ENCODE results near the gene CD74. TPM values are rescaled to one million over a fixed set of nuclear protein-coding genes. Genes with fewer than 3 reads are reported as not detected.

Gene CD74
- total and polyA plus RNA-seq, 4 donors, result 176 to 327 (median 257) TPM

GRCh38 chr5:150402901-150403342 is 9.8 kb downstream of the CD74 start (continued):
- TF ChIP-seq EGR1 (IDR thresholded peaks at IDR 0.05; ENCODE audit: low read depth in 2 of 2), result no peak

- no peak for TF ChIP-seq HNF4A (conservative IDR thresholded peaks at IDR 0.05)
- TF ChIP-seq GABPA (IDR thresholded peaks at IDR 0.05 in 1 of 2, conservative IDR thresholded peaks at IDR 0.05 in 1 of 2), result no peak
- TF ChIP-seq SP1 (IDR thresholded peaks at IDR 0.05), result no peak
- no peak for TF ChIP-seq NR2F2 (IDR thresholded peaks at IDR 0.05)
- no peak for TF ChIP-seq MAX (IDR thresholded peaks at IDR 0.05)
- no peak for TF ChIP-seq RXRA (IDR thresholded peaks at IDR 0.05)
- TF ChIP-seq RAD21 (IDR thresholded peaks at IDR 0.05), result no peak
- TF ChIP-seq HNF4G (IDR thresholded peaks at IDR 0.05), result no peak
- no peak for TF ChIP-seq YY1 (IDR thresholded peaks at IDR 0.05)
- Histone ChIP-seq H3K4me3 (ENCODE audit: low read depth in 1 of 3, low read length in 3 of 3) (no peak overlapping the region), H3K9ac (ENCODE audit: low read depth in 1 of 2, low read length in 2 of 2) (no peak overlapping the region), H3K9me3 (ENCODE audit: control insufficient read depth in 4 of 4, low read length in 3 of 4) (no peaks in the 10 kb centered on the region), H3K27ac (ENCODE audit: low read depth in 1 of 2, low read length in 2 of 2) (no peak overlapping the region), H3K4me1 (ENCODE audit: control insufficient read depth in 4 of 4, insufficient read depth in 4 of 4, low read length in 3 of 4) (peaks cover 0 to 2% (median 0%) of the 10 kb centered on the region in 4 donors), H3K36me3 (ENCODE audit: control insufficient read depth in 4 of 4, insufficient read depth in 3 of 4, low read depth in 1 of 4, low read length in 3 of 4) (peaks cover 0 to 37% (median 22%) of the 10 kb centered on the region in 4 donors), H3K27me3 (ENCODE audit: control insufficient read depth in 4 of 4, insufficient read depth in 4 of 4, low read length in 3 of 4) (no peaks in the 10 kb centered on the region)
- no peak for DNase-seq (ENCODE audit: low spot score)
- 89% methylated on average over 4 of the region's 4 CpGs for WGBS
Measured at GRCh38 chr5:150402229-150402773, 10.4 kb downstream of the CD74 start.

GRCh38 chr5:150401376-150402228 is 11.1 kb downstream of the CD74 start:
- no peak for TF ChIP-seq GABPA (IDR thresholded peaks at IDR 0.05 in 1 of 2, conservative IDR thresholded peaks at IDR 0.05 in 1 of 2)
- no peak for TF ChIP-seq FOXA1 (IDR thresholded peaks at IDR 0.05)
- TF ChIP-seq FOXA2 (IDR thresholded peaks at IDR 0.05), result no peak
- no peak for TF ChIP-seq TAF1 (conservative IDR thresholded peaks at IDR 0.05)
- no peak for TF ChIP-seq RXRA (IDR thresholded peaks at IDR 0.05)
- TF ChIP-seq REST (IDR thresholded peaks at IDR 0.05), result no peak
- no peak for TF ChIP-seq JUND (IDR thresholded peaks at IDR 0.05)
- TF ChIP-seq CTCF (IDR thresholded peaks at IDR 0.05; ENCODE audit: low read depth, low read length, missing input control), result no peak
- TF ChIP-seq ATF3 (IDR thresholded peaks at IDR 0.05), result no peak
- no peak for TF ChIP-seq NR2F2 (IDR thresholded peaks at IDR 0.05)
- TF ChIP-seq HNF4A (conservative IDR thresholded peaks at IDR 0.05), result no peak
- no peak for TF ChIP-seq ZBTB33 (IDR thresholded peaks at IDR 0.05)
- TF ChIP-seq RAD21 (IDR thresholded peaks at IDR 0.05), result no peak
- no peak for TF ChIP-seq EGR1 (IDR thresholded peaks at IDR 0.05; ENCODE audit: low read depth in 2 of 2)
- TF ChIP-seq HNF4G (IDR thresholded peaks at IDR 0.05), result no peak
- TF ChIP-seq MAX (IDR thresholded peaks at IDR 0.05), result no peak
- no peak for TF ChIP-seq YY1 (IDR thresholded peaks at IDR 0.05)
- WGBS, result 87% methylated on average over 11 of the region's 11 CpGs

More at GRCh38 chr5:150401376-150402228, 11.1 kb downstream of the CD74 start:
- no peaks in the 10 kb centered on the region for H3K27me3 ChIP-seq (ENCODE audit: control insufficient read depth in 4 of 4, insufficient read depth in 4 of 4, low read length in 3 of 4)
- H3K27ac ChIP-seq (ENCODE audit: low read depth in 1 of 2, low read length in 2 of 2), result no peak overlapping the region
- no peak for DNase-seq (ENCODE audit: low spot score)
- no peaks in the 10 kb centered on the region for H3K4me1 ChIP-seq (ENCODE audit: control insufficient read depth in 4 of 4, insufficient read depth in 4 of 4, low read length in 3 of 4)
- no peaks in the 10 kb centered on the region for H3K9me3 ChIP-seq (ENCODE audit: control insufficient read depth in 4 of 4, low read length in 3 of 4)
- H3K9ac ChIP-seq (ENCODE audit: low read depth in 1 of 2, low read length in 2 of 2), result no peak overlapping the region
- no peak overlapping the region for H3K4me3 ChIP-seq (ENCODE audit: low read depth in 1 of 3, low read length in 3 of 3)
- H3K36me3 ChIP-seq (ENCODE audit: control insufficient read depth in 4 of 4, insufficient read depth in 3 of 4, low read depth in 1 of 4, low read length in 3 of 4), result peaks cover 0 to 41% (median 22%) of the 10 kb centered on the region in 4 donors
